HEK293 (cell line): ENCODE data around the gene REG3G.

ENCODE experiments used
- MZF1 ChIP-seq: fragments of 450-650 bp; formaldehyde crosslinking; IDR thresholded peaks from 2 replicates; pipeline ENCODE4 v1.5.1; 2017; ENCODE audit warnings: missing biosample characterization, missing genetic modification characterization, borderline replicate concordance
- ZNF549 ChIP-seq: fragments of 450-650 bp; IDR thresholded peaks from 2 replicates; pipeline ENCODE4 v1.5.1; 2018; ENCODE audit warnings: missing biosample characterization, missing genetic modification characterization, mild to moderate bottlenecking, inconsistent platforms, moderate library complexity
- ZNF645 ChIP-seq: fragments of 450-650 bp; formaldehyde crosslinking; IDR thresholded peaks from 2 replicates; pipeline ENCODE4; 2016; ENCODE audit warnings: missing biosample characterization, missing genetic modification characterization
- TF ChIP-seq, protein P1 (sequence below): fragments of 450-650 bp; formaldehyde crosslinking; IDR thresholded peaks from 2 replicates; pipeline ENCODE4 v1.5.1; 2016; ENCODE audit warnings: missing biosample characterization, missing genetic modification characterization

GRCh38 chr2:78993518-78994148, 31.9 kb upstream of the REG3G start:
- TF ChIP-seq, protein P1, sequence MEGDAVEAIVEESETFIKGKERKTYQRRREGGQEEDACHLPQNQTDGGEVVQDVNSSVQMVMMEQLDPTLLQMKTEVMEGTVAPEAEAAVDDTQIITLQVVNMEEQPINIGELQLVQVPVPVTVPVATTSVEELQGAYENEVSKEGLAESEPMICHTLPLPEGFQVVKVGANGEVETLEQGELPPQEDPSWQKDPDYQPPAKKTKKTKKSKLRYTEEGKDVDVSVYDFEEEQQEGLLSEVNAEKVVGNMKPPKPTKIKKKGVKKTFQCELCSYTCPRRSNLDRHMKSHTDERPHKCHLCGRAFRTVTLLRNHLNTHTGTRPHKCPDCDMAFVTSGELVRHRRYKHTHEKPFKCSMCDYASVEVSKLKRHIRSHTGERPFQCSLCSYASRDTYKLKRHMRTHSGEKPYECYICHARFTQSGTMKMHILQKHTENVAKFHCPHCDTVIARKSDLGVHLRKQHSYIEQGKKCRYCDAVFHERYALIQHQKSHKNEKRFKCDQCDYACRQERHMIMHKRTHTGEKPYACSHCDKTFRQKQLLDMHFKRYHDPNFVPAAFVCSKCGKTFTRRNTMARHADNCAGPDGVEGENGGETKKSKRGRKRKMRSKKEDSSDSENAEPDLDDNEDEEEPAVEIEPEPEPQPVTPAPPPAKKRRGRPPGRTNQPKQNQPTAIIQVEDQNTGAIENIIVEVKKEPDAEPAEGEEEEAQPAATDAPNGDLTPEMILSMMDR = no peak
- no peak for TF ChIP-seq ZNF645 (tag by site-specific recombination)
- no peak for TF ChIP-seq ZNF549 (tag by site-specific recombination)
- TF ChIP-seq MZF1 (tag by site-specific recombination) = no peak
